Activated naive CD4-positive, alpha-beta T cell treated with anti-CD3 and anti-CD28 coated beads, Interleukin-2, amount 50 U/mL, for 24 hours (primary cell): ENCODE results near the gene AMIGO3.
A peak's percentile ranks its signal among the peaks of the same experiment; 100 is the strongest.

ENCODE experiments used
- H3K27ac Mint-ChIP-seq: one replicate; pipeline ENCODE4 v1.8.0; 2021; ENCODE audit warnings: mild to moderate bottlenecking, mixed read lengths
- H3K27me3 Mint-ChIP-seq: one replicate; pipeline ENCODE4 v1.8.0; 2021; ENCODE audit warnings: mixed read lengths
- H3K36me3 Mint-ChIP-seq: one replicate; pipeline ENCODE4 v1.8.0; 2021; ENCODE audit warnings: mixed read lengths
- H3K4me1 Mint-ChIP-seq: one replicate; pipeline ENCODE4 v1.8.0; 2021; ENCODE audit warnings: mixed read lengths
- H3K4me3 Mint-ChIP-seq: one replicate; pipeline ENCODE4 v1.8.0; 2021; ENCODE audit warnings: mild to moderate bottlenecking, mixed read lengths
- H3K9me3 Mint-ChIP-seq: one replicate; pipeline ENCODE4 v1.8.0; 2021; ENCODE audit warnings: mixed read lengths

AMIGO3 gene

DNA sequence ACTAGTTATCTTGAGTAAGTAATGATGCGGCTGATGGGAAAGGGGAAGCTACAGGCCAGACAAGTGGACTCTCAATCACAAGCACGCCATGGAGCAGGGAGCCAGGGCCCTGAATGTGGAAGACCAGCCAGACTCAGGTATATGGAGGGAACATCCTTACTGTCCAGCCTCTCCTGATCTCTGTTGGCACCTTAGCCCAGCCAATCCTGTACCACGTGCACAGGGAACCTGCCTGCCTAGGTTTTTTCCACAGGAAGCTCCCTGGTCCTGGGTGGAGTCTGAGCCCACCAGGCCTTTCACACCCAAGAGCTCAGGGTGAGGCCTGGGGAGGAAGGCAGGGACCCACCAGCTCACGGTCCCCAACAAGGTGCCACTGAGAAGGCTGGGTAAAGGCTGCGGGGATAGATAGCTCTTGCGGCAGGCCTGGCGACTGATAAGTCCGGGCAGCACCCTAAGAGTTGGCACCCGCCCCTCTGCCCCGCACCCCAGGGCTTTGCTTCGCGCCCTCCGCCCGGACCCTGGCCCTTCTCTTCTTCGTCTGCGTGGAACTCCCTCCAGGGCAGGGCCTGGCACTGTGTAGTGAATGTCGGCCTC is 46.3 kb downstream of the AMIGO3 start:
- peak overlapping the region; percentile 94 for H3K27ac Mint-ChIP-seq
- H3K27me3 Mint-ChIP-seq, result no peaks in the 10 kb centered on the region
- H3K9me3 Mint-ChIP-seq, result no peaks in the 10 kb centered on the region

DNA sequence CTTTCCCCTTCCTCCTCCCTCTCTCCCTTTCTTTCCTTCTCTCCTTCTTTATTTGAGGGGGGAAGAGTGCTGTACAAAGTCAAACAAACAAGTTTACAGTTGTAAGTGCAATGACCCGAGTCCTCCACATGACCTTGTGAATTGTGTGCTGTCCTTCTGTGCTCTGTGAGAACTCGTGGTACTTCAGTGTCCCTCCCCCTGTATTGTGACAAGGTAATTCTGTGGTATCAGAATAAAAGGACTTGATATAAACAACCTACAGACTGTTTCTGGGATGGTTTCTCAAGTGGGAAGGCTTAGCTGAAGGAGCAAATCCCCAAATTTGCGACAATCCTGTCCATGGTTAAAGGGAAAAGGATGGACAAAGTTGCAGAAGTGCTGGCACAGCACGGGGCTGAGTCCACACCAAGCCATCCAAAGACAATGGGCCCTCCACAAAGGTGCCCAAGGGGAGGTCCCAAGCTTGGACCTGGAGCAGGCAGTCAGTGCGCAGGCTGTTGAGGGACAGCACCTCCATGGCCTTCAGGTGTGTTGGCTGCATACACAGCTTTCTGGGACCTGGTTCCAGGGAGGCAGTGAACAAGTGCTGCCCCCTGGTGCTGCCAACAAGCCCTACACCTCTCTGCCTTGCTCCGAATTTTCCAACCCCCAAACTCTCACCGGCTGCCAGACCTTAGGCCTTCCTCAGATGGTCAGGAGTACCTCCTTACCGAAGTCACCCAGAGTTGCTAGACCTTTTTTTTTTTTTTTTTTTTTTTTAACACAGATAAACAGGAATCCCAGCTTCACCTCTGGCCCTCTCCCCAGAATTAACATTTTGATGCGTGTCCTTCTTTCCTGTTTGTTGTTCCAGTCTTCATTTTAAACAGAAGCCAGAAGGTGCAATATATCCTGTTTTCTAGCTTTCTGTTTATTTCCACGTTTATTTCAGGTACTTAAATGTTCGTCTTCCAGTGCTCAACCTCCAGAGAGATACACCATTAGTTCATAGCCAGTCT is 47.9 kb downstream of the AMIGO3 start:
- H3K27ac Mint-ChIP-seq, result peak overlapping the region; percentile 93
- peaks cover 2% of the 10 kb centered on the region for H3K36me3 Mint-ChIP-seq
- no peaks in the 10 kb centered on the region for H3K9me3 Mint-ChIP-seq
- peaks cover 30% of the 10 kb centered on the region for H3K4me1 Mint-ChIP-seq
- peak overlapping the region; percentile 80 for H3K4me3 Mint-ChIP-seq
- H3K27me3 Mint-ChIP-seq, result no peaks in the 10 kb centered on the region

More for the DNA sequence above, 46.3 kb downstream of the AMIGO3 start:
- Mint-ChIP-seq H3K36me3 (peaks cover 3% of the 10 kb centered on the region), H3K4me1 (peaks cover 36% of the 10 kb centered on the region), H3K4me3 (peak overlapping the region; percentile 89)

DNA sequence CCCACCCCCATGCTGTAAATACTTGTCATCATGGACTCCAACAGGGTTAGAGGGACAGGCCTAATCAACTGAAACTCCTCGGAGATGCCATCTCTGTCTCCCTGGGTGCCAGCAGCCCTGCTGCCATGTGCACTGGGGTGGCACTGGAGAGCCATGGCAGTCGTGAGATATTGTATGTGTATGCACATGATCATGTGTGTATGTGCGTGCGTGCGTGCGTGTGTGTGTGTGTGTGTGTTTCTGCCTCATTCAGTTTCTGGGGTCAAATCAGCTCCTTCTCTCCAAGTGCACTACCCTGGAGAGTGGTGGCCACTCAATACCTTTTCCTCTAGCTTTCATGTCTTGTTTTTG is 48.6 kb downstream of the AMIGO3 start:
- peak overlapping the region; percentile 55 for H3K27ac Mint-ChIP-seq
- no peak overlapping the region for H3K4me3 Mint-ChIP-seq
- H3K9me3 Mint-ChIP-seq, result no peaks in the 10 kb centered on the region
- H3K27me3 Mint-ChIP-seq, result no peaks in the 10 kb centered on the region
- H3K36me3 Mint-ChIP-seq, result no peaks in the 10 kb centered on the region
- H3K4me1 Mint-ChIP-seq, result peaks cover 25% of the 10 kb centered on the region

DNA sequence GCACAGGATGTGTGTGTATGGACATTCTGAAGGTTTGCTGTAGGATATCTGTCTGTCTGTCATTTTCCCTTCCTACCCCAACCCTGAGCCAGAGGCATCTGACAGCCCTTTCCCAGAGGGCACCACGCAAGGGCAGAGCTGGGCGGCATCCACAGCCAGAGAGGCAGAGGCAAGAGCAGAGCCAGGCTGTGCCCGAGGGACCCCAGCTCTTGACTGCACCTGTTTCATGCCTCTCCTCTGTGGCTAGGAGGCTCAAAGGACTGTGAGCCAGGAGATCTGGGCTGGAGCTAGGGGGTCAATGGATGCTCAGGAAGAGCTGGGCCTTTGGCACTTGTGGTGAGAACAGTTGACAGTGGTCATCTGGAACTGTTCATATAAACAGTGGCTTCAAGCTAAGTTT is 50.1 kb downstream of the AMIGO3 start:
- no peaks in the 10 kb centered on the region for H3K27me3 Mint-ChIP-seq
- no peak overlapping the region for H3K27ac Mint-ChIP-seq
- no peaks in the 10 kb centered on the region for H3K36me3 Mint-ChIP-seq
- no peaks in the 10 kb centered on the region for H3K9me3 Mint-ChIP-seq
- H3K4me1 Mint-ChIP-seq, result peaks cover 12% of the 10 kb centered on the region
- no peak overlapping the region for H3K4me3 Mint-ChIP-seq

DNA sequence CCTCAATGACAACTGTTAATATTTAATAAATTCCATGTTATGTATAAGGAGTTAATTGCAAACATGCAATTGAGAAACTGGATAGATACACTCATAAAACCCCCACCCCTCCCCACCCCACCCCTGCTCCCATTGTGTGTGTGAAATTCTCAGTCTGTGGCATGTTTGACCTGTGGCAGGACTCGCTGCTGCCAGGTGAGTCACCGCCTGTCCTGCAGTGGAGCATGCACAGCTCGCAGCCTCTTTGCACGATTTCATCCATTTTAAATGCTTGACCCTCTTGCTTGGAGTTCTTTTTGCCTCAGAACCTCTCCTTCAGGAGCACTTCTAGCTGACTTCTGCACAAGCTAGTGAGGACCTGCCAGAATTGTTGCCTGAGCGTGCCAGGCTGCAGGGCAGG is 50.6 kb downstream of the AMIGO3 start:
- no peaks in the 10 kb centered on the region for H3K36me3 Mint-ChIP-seq
- H3K4me1 Mint-ChIP-seq, result peaks cover 12% of the 10 kb centered on the region
- no peak overlapping the region for H3K4me3 Mint-ChIP-seq
- H3K9me3 Mint-ChIP-seq, result no peaks in the 10 kb centered on the region
- H3K27ac Mint-ChIP-seq, result no peak overlapping the region
- H3K27me3 Mint-ChIP-seq, result no peaks in the 10 kb centered on the region

DNA sequence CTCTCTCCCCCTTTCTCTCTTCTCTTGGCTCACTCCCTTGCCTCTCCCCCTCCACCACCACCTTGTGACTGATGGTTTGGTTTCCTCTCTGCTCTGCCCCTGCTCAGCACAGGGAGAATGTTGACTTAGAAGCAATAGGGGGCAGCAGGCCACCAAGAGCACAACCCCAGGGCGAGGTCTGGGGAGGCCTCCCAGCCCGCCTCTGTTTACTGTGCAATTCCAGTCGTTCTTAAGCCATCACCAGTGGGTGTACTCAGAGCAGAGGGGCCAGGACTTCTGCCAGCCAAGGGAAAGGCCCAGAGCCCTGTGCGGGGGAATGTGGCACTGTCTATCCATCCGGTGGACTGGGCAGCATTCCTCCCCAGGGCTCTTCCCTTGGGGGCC is 51.1 kb downstream of the AMIGO3 start:
- Mint-ChIP-seq H3K4me3 (no peak overlapping the region), H3K27ac (no peak overlapping the region), H3K36me3 (no peaks in the 10 kb centered on the region), H3K9me3 (no peaks in the 10 kb centered on the region), H3K4me1 (peaks cover 12% of the 10 kb centered on the region), H3K27me3 (no peaks in the 10 kb centered on the region)

DNA sequence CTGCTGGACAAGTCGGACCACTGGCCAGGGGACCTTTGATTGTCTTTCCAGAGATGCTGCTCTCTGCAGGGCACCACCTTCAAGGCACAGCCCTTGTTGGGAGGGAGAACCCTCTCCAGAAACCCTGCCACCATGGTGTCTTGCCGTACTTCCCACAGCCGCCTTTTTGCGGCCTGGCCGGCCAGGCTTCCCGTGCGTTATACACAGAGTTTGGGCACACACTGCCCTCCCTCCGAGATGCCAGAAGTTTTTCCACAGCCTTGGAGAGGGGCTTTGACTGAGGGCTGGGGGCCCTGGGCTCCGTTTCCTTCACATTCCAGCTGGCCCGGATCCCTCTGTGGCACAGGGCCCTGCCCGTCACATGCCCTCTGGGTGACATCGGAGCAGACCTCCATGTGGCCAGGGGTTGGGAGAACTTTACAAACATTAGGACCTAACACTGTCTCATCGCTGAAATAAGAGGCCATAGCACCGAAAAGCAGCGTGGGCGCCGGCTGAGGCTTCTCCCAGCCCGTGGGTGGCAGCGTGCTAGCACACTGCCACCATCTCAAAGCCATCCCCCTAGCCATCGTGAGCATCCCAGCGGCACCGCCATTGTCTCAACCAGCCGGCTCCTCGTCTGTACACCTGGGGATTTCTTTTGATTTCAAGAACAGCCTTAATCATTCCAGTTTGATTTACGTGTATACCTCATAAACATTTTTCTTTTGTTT is 51.6 kb downstream of the AMIGO3 start:
- no peaks in the 10 kb centered on the region for H3K27me3 Mint-ChIP-seq
- no peaks in the 10 kb centered on the region for H3K9me3 Mint-ChIP-seq
- no peaks in the 10 kb centered on the region for H3K36me3 Mint-ChIP-seq
- no peak overlapping the region for H3K27ac Mint-ChIP-seq
- H3K4me1 Mint-ChIP-seq, result peaks cover 8% of the 10 kb centered on the region
- H3K4me3 Mint-ChIP-seq, result no peak overlapping the region
